GM19467 (cell line): ENCODE results near the gene ADORA2A.

Experiments
- ATAC-seq: cut with Tn5 transposase; IDR thresholded peaks from one replicate; pipeline ENCODE4 v1.9.1; 2021; ENCODE audit warnings: mild to moderate bottlenecking, moderate library complexity; ENCODE audit not compliant: unreplicated experiment

ADORA2A gene

GRCh38 chr22:24402460-24403192 lies 24.8 kb upstream of the ADORA2A start:
- ATAC-seq: no peak

GRCh38 chr22:24403346-24403745 lies 24.1 kb upstream of the ADORA2A start:
- ATAC-seq: no peak

GRCh38 chr22:24404561-24405275 lies 22.7 kb upstream of the ADORA2A start:
- no peak for ATAC-seq

- no peak for ATAC-seq
Observed at GRCh38 chr22:24405631-24406321, 21.6 kb upstream of the ADORA2A start.

DNA sequence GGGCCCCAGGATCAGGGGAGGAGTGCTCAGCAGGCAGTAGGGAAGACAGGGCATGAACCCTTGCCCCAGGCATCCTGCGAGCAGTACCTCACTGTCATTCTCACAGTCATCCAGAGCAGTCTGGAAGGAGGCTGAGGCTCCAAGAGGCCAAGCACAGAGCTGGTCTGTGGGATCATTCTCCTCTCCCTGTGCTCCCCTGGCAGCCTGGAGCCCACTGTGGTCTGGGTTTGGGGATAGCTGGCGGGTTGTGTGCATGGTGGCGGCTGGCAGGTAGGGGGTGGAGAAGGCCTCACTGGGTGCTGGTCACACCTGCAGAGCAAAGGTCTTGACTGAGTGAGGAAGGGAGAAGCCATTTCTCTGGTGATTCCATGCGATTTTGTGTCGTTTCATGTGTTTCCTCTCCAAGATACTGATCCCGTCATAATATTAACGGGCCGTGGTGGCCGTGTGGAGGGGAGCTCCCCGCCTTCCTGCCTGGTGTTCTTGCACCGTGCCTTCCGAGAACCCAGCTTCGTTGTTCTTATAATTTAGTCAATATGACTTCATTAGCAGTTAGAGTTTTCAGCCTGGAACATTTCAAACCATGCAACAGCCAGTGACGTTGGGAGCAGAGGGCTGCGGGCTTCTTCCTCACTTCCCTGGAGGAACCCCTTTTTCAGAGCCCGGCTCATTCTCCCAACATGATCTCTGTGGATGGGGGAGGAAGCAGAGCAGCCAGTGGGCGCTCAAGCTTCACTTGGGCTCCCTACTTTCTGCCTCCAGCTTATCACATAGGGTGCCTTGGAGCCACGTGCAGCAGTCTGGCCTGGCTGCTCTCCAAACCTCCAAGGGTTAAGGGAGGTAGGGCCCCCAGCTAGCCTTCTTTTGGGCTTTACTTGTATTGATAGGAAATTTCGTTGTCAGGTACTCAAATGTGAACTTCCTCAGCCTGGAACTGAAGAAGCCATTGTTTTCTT lies 20.8 kb upstream of the ADORA2A start:
- no peak for ATAC-seq

- ATAC-seq: no peak
Observed at GRCh38 chr22:24407278-24407665, 20.1 kb upstream of the ADORA2A start.

DNA sequence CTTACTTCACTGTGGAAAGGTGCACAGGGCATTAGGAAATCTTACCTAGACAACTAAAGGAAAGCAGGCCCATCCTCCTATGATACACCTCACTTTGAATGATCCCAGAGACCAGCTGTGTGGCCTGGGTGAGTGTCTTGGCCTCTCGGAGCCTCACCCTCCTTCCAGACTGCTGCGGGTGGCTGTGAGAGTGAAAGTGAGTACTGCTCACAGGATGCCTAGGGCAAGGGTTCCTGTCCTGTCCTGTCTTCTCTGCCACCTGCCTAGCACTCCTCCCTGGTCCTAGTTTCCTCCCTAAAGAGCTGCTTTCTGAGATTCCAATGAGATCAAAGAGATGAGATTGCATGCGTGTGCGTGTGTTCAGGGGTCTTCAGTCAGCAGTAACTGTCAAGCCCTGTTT lies 19.5 kb upstream of the ADORA2A start:
- no peak for ATAC-seq

DNA sequence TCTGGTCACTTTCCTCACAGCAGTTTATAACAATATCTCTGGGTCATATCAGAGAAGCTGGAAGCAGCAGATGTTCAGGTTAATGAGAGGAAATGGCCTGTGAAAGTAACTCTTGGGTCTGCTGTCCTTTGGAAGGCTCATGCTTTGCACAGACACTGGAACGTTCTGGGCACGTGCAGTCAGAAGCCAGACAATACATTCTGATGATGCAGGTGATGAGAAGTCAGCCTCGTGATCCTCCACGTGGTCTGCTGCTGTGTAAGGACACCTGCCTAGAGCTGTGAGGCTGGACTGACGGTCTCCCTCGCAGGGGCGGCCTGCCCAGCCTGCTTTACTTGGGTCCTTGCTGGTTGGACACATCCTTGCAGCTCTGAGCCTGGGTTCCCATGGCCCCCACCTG lies 18.8 kb upstream of the ADORA2A start:
- ATAC-seq: no peak

DNA sequence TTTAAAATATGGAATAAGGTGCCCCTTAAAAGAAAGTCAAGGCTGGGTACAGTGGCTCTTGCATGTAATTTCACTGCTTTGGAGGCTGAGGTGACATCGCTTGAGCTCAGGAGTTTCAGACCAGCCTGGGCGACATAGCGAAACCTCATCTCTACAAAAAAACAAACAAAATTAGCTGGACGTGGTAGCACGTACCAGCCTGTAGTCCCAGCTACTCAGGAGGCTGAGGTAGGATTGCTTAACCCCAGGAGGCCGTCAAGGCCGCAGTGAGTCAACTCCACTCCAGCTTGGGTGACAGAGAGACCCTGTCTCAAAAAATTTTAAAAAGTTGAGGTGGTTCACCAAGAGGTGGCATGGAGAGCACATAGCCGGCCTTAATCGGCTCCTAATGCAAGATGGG lies 17.7 kb upstream of the ADORA2A start:
- ATAC-seq: no peak

DNA sequence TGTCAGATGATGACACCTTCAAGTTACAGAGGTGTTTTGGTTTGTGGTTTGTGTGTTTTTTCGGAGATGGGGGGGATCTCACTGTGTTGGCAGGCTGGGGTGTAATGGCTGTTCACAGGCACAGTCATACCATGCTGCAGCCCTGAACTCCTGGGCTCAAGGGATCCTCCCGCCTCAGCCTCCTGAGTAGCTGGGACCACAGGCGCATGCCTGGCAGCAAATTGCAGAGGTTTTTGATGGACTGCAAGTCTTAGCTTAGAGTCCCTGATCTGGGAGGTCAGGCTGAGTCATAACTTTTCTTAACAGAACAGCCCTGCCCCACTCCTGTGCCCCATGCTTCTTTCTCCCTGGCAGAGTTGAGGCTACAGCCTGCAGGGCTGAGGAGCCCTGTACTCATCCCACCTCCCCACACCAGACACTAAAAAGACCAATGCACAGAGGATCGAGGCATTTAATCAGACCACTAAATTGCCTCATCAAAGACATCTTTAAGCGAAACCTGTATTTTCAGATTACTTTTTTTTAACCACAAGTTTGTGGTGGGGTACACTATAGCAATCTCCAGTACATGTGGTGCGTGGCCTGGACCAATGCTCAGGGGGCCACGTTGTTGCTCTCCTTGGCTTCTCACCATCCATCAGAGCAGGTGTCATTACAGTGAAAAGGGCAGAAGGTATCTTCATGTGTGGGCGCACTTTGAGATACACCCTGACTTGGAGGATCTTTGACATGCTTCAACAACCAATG lies 17.1 kb upstream of the ADORA2A start:
- ATAC-seq: no peak

DNA sequence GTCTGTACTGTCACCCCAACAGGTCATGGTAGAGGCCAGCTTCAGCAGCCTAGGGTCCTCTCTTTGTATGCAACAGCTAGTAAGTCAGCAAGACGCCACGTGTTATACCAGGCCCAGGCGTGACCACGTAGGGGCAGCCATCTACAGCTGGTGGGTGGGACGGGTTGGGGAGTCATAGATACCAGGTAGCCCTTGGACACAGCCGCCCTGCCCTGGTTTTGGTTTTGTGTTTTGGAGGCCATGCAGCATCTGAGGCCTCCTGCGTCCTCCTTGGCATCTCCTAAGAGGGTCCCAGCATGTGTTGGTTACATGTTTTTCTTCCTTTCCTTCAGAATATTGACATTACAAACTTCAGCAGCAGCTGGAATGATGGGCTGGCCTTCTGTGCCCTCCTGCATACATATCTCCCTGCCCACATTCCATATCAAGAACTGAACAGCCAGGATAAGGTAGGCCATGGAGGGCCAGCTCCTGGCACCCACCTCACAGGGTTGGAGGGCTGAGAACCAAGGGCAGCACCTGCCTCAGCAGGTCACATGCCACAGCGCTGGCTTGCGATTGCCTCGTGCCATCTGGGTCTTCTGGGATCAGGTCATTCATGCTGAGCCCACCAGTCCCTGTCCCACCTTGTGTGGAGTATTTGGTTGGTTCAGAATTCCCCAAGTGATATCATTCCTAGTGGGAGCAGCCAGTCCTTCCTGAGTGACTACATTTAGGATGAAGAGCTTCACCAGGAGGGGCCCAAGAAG lies 16.0 kb upstream of the ADORA2A start:
- ATAC-seq: no peak

GRCh38 chr22:24412274-24412673 lies 15.1 kb upstream of the ADORA2A start:
- ATAC-seq: no peak

DNA sequence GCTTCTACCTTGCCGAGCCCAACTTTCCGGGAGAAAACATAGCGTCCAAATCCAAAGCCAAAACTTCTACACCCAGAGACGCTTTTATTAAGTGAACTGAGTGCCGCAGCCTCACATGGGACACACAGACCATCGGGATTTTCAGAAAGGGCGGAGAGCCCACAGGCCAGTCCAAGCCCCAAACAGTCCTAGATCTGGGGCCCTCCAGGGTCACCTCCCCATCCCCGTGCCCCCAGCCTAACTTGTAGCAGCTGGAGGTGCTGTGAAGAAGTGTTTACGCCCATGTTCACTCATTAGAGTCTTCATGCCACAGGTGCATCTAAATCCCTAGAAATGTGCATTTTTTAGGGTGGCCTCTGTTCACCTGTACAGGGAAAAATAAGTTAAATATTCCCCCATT lies 14.1 kb upstream of the ADORA2A start:
- ATAC-seq: no peak

- ATAC-seq: no peak
Observed at GRCh38 chr22:24413736-24414385, 13.5 kb upstream of the ADORA2A start.

DNA sequence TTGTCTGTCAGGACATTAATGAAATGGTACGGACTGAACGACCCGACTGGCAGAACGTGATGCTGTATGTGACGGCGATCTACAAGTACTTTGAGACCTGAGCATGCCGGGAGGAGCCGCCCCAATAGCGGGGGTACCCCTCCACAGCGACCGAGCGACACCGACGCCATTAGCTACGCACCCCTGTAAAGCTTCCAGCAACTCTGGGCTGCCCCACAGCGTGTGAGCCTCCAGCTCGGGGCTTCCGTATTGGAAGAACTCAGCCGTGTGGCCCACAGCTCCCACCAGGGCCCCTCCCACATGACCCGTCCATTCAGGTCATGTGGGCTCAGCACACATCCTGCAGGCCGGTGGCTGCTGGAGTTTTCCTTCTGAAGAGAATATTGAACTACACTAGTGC lies 12.9 kb upstream of the ADORA2A start:
- no peak for ATAC-seq

DNA sequence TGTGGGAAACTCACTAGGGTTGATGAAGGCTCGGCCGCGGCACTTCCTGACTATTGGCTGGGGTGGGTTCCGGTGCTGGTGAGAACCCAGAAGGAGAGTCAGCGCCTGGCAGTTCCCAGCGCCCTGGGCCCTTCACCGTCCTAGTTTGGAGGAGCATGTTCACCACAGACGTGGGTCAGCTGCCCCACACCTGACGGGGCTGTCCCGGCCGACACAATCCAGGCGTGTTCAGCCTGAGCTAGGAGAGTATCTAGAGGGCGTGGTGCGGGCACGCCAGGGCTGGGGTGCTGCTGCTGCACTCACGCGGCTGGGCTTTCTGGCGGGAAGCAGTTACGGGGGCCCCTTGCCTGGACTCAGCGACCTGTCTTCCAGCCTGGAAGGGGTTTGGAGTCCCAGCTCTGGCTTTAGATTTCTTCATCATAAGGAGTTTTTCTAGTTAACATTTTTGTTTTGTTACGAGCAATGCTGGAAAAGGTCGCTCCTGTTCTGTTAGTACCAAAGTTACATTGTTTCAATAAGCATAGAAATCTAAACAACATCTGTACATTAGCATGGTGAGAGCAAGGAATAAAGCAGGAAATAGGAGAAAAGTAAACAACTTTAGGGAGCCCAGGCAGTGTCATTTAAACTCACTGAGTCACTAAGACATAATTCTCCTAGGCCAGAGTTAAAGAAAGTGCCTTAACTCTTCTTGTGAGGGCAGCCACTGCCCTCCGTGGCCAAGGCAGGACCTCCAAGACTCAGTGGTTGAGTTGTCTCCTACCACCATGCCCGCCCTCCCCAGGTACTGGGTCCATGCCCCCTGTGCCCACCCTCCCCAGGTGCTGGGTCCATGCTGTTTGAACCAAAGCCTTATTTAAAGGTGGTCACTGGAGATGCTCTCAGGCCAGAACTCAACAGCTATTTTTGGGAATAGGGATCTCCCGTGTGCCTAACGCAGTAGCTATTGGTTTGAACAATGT lies 12.1 kb upstream of the ADORA2A start:
- no peak for ATAC-seq

DNA sequence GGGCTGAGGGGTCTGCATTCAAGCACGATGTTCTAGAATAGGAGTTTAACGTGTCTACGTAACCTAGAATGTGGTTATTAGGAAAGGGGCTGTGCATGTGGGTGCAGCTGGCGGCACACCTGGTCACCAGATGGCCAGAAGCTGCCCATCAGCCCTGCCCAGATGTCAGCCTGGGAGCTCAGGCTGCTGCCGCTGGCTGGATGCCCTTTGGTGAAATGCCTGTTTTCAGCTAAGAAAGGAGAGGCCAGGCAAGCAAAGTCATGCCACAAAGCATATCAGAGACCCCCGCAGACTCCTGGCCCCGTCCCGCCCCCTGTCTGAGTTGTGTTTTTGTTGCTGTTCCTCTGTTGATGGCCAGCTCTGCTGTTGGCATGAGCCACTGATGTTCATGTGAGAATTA lies 11.3 kb upstream of the ADORA2A start:
- ATAC-seq: no peak

DNA sequence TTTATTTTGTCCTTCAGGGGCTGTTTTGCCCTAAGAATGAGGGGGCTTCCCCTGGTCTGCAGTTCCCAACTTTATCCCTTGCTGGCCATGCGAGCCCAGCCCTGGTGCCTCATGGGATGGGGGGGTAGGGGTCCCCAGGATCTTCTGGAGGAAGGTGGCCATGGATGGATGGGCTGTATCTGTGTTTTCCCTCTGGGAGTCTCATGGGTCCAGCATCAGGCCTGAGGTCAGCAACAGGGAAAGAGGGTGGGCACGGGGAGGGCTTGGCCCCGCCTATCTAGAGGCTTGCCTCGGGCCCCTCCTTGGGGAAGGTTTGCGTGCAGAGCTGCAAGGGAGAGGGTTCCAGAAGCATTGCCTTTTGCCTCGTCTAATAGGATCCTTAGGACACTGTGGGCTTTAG lies 10.8 kb upstream of the ADORA2A start:
- no peak for ATAC-seq
